Vagina (tissue), 2 donors: Measurements from ENCODE around the gene EFEMP1.

Experiments
- CTCF ChIP-seq, 3 experiments: fragments of 450-650 bp in 2 of 3; fragments of 200-600 bp in 1 of 3; sonication (generic) in 1 of 3; IDR thresholded peaks; one replicate each; pipeline ENCODE4 v1.5.1; 2017 to 2019; ENCODE audit warnings: antibody characterized with exemption in 3 of 3, mild to moderate bottlenecking in 2 of 3, moderate library complexity in 2 of 3
- POLR2A ChIP-seq, 2 donors: fragments of 450-650 bp; IDR thresholded peaks; one replicate each; pipeline ENCODE4 v1.6.1; 2017; ENCODE audit warnings: antibody characterized with exemption in 2 of 2, mild to moderate bottlenecking in 2 of 2, moderate library complexity in 2 of 2
- POLR2AphosphoS5 ChIP-seq, 2 donors: sonication (generic); formaldehyde crosslinking; IDR thresholded peaks; one replicate each; pipeline ENCODE4 v1.9.0; 2017; ENCODE audit warnings: antibody characterized with exemption in 2 of 2, mild to moderate bottlenecking in 2 of 2, low read depth in 1 of 2; ENCODE audit not compliant: insufficient read depth in 1 of 2

GRCh38 chr2:55891671-55892094 lies 31.9 kb downstream of the EFEMP1 start:
- TF ChIP-seq CTCF (IDR thresholded peaks at IDR 0.05) (no peak), POLR2A (IDR thresholded peaks at IDR 0.05) (no peak), POLR2AphosphoS5 (IDR thresholded peaks at IDR 0.05; ENCODE audit: insufficient read depth in 1 of 2, low read depth in 1 of 2) (no peak)
